Right atrium auricular region (tissue), 2 donors: ENCODE results near the gene ACBD6. TPM values are rescaled to one million over a fixed set of nuclear protein-coding genes. Genes with fewer than 3 reads are reported as not detected.

Experiments used
- DNase-seq: peaks from one replicate; pipeline ENCODE4 v3.0.0-alpha.2; 2019; ENCODE audit warnings: low spot score
- H3K27ac ChIP-seq, 2 donors: fragments of 200-600 bp; sonication (generic); 1 replicate in 1 of 2; 2 replicates in 1 of 2; pipeline ENCODE4 v1.5.1; 2016 to 2019
- H3K27me3 ChIP-seq, 2 donors: fragments of 200-600 bp; sonication (generic); one replicate each; pipeline versions ENCODE4 v1.5.1 to v1.6.0; 2017 to 2019
- H3K36me3 ChIP-seq: fragments of 200-600 bp; sonication (generic); one replicate; pipeline ENCODE4 v1.5.1; 2016
- H3K4me1 ChIP-seq, 2 donors: fragments of 200-600 bp; sonication (generic); one replicate each; pipeline versions ENCODE4 v1.5.1 to v1.6.0; 2017 to 2019
- H3K4me3 ChIP-seq, 2 donors: fragments of 200-600 bp; sonication (generic); 1 replicate in 1 of 2; 2 replicates in 1 of 2; pipeline ENCODE4 v1.5.1; 2017 to 2019; ENCODE audit warnings: mild to moderate bottlenecking in 1 of 2, moderate library complexity in 1 of 2
- H3K9me3 ChIP-seq, 2 donors: fragments of 200-600 bp; sonication (generic); one replicate each; pipeline ENCODE4 v1.5.1; 2019
- total RNA-seq, 2 donors: library from RNA; depleted of rRNA; stranded (reverse); fragments of >200 nt; gene quantifications; one replicate each; pipeline ENCODE4 v1.1.0, GENCODE V29; 2016
- TF ChIP-seq, protein P1 (sequence below), 2 donors: fragments of 200-600 bp; sonication (generic); IDR thresholded peaks; one replicate each; pipeline ENCODE4 v1.5.1; 2019; ENCODE audit warnings: antibody characterized with exemption in 2 of 2

The ACBD6 gene
- total RNA-seq, 2 donors from 2014 or later: 24.0 to 29.0 TPM

DNA sequence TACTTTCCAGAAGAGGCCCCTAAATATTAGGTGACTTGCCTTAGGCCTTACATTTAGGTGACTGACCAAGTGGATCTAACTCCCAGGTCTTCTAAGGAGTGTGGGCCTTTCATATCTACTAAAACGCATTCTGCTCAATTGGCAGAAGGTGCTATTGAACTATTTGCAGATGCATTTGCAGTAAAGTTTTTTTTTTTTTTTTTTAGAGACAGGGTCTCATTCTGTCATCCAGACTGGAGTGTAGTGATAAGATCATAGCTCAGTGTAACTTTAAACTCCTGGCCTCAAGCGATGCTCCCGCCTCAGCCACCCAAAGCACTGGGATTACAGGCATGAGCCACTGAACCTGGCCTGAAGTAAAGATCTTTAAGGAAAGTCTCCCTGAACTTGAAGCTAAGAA lies 13.0 kb upstream of the ACBD6 start:
- TF ChIP-seq, protein P1, sequence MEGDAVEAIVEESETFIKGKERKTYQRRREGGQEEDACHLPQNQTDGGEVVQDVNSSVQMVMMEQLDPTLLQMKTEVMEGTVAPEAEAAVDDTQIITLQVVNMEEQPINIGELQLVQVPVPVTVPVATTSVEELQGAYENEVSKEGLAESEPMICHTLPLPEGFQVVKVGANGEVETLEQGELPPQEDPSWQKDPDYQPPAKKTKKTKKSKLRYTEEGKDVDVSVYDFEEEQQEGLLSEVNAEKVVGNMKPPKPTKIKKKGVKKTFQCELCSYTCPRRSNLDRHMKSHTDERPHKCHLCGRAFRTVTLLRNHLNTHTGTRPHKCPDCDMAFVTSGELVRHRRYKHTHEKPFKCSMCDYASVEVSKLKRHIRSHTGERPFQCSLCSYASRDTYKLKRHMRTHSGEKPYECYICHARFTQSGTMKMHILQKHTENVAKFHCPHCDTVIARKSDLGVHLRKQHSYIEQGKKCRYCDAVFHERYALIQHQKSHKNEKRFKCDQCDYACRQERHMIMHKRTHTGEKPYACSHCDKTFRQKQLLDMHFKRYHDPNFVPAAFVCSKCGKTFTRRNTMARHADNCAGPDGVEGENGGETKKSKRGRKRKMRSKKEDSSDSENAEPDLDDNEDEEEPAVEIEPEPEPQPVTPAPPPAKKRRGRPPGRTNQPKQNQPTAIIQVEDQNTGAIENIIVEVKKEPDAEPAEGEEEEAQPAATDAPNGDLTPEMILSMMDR (IDR thresholded peaks at IDR 0.05): no peak
- H3K27ac ChIP-seq: no peak overlapping the region
- no peaks in the 10 kb centered on the region for H3K36me3 ChIP-seq
- H3K4me1 ChIP-seq: peaks cover 0 to 10% of the 10 kb centered on the region in 2 donors
- H3K4me3 ChIP-seq: no peak overlapping the region
- H3K27me3 ChIP-seq: no peaks in the 10 kb centered on the region
- no peak for DNase-seq
- no peaks in the 10 kb centered on the region for H3K9me3 ChIP-seq

DNA sequence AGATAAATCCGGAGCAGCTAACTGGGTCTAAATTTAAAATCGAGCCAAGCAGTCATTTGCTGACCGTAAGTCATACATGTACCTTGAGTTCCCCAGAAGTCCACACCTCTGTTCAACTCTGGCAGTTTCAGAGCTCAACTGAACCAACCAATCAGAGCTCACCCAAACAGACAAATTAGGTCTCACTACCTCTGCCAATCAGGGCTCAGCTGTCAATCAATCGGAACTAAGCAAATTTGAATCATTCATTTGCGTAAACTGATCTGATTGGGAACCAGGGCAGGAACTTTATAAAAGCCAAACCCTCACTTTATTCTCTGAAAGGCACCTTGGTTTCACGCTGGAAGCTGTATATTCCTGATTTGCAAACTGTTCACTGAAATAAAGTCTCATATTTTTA lies 11.2 kb upstream of the ACBD6 start:
- TF ChIP-seq, protein P1 (IDR thresholded peaks at IDR 0.05): no peak
- H3K9me3 ChIP-seq: no peaks in the 10 kb centered on the region
- no peaks in the 10 kb centered on the region for H3K27me3 ChIP-seq
- H3K4me3 ChIP-seq: no peak overlapping the region
- H3K4me1 ChIP-seq: peaks cover 0 to 6% of the 10 kb centered on the region in 2 donors
- H3K36me3 ChIP-seq: no peaks in the 10 kb centered on the region
- DNase-seq: no peak
- H3K27ac ChIP-seq: no peak overlapping the region

DNA sequence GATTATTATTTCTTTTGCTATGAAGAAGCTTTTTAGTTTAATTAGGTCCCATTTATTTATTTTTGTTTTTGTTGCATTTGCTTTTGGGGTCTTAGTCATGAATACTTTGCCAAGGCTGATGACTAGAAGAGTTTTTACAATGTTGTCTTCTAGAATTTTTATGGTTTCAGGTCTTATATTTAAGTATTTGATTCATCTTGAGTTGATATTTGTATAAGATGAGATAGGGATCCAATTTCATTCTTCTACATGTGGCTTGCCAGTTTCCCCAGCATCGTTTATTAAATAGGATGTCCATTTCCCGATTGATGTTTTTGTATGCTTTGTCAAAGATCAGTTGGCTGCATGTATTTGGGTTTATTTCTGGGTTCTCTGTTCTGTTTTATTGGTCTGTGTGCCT lies 8.5 kb upstream of the ACBD6 start:
- Histone ChIP-seq H3K27me3 (no peaks in the 10 kb centered on the region), H3K4me3 (no peak overlapping the region), H3K9me3 (no peaks in the 10 kb centered on the region), H3K4me1 (no peaks in the 10 kb centered on the region), H3K36me3 (no peaks in the 10 kb centered on the region), H3K27ac (no peak overlapping the region)
- no peak for DNase-seq
- TF ChIP-seq, protein P1 (IDR thresholded peaks at IDR 0.05): no peak

DNA sequence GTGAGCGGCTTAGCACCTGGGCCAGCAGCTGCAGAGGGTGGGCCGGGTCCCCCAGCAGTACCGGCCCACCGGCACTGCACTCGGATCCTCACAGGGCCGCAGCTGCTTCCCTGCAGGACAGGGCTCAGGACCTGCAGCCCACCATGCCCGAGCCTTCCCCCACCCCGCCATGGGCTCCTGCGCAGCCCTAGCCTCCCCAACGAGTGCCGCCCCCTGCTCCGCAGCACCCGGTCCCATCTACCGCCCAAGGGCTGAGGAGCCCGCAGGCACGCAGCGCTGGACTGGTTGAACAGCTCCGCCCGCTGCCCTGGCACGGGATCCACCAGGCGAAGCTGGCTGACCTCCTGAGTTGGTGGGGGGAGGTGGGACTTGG lies 6.3 kb upstream of the ACBD6 start:
- Histone ChIP-seq H3K4me3 (no peak overlapping the region), H3K4me1 (peaks cover 0 to under 1% of the 10 kb centered on the region in 2 donors), H3K36me3 (no peaks in the 10 kb centered on the region), H3K9me3 (no peaks in the 10 kb centered on the region), H3K27ac (no peak overlapping the region), H3K27me3 (no peaks in the 10 kb centered on the region)
- DNase-seq: no peak
- TF ChIP-seq, protein P1 (IDR thresholded peaks at IDR 0.05): no peak

DNA sequence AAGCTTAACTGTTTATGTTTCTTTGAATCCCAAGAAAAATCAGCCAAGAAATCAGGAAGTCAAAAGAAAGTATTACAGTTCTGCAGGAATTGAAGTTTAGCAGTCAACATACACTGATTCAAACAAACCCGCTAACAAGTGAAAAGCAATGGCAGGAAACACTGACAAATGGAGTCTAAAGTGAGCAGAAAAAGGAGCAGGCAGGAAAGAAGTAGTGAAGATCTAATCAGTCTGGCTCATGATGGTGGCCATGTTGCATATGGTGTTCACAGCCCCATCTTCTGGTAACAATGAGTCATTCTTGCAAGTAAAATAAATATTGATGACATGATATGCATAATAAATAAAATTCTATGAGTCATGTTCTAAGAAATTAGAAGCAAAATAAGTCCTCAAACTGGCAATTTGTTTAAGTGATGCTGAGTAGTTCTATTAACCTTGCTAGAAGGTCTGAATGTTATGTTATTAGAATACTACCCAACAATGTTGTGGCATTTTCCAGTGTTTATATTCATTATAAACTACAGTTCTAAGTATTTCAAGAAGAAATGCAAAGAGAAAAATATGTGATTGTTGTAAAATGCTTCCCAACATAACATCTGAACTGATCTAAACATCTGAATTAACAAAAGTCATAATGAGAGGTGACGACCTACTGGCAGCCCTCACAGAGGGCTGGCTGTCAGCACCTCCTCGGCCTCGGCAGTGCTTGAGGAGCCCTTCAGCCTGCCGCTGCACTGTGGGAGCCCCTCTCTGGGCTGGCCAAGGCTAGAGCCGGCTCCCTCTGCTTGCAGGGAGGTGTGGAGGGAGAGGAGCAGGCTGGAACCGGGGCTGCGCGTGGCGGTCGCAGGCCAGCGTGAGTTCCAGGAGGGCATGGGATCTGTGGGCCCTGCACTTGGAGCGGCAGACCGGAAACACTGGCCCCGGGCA lies 5.7 kb upstream of the ACBD6 start:
- no peak overlapping the region for H3K4me3 ChIP-seq
- DNase-seq: no peak
- no peaks in the 10 kb centered on the region for H3K36me3 ChIP-seq
- H3K4me1 ChIP-seq: peaks cover 0 to 7% of the 10 kb centered on the region in 2 donors
- TF ChIP-seq, protein P1 (IDR thresholded peaks at IDR 0.05): no peak
- H3K27me3 ChIP-seq: no peaks in the 10 kb centered on the region
- no peak overlapping the region for H3K27ac ChIP-seq
- H3K9me3 ChIP-seq: no peaks in the 10 kb centered on the region
